Measurements from ENCODE around the gene SEC31B.

DNA sequence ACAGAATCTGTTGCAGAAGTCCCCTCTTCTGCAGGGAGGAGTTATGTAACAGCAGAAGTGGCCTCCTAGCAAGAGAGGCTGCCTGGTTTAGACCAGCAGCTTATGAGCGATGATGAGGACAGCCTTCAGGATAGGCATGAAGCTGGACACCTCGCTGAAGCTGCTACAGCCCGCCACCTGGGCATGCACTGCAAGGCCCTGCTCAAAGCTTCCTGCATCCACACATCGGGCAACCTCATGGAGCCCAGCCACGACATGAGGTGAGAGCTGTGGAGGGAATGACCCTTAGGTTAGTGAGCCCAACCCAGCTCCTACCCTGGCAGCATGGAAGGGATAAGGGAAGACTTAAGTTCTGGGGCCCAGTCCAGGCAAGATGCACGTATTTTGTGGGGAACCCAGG lies 32.1 kb downstream of the SEC31B start:
- TF ChIP-seq, protein P1, sequence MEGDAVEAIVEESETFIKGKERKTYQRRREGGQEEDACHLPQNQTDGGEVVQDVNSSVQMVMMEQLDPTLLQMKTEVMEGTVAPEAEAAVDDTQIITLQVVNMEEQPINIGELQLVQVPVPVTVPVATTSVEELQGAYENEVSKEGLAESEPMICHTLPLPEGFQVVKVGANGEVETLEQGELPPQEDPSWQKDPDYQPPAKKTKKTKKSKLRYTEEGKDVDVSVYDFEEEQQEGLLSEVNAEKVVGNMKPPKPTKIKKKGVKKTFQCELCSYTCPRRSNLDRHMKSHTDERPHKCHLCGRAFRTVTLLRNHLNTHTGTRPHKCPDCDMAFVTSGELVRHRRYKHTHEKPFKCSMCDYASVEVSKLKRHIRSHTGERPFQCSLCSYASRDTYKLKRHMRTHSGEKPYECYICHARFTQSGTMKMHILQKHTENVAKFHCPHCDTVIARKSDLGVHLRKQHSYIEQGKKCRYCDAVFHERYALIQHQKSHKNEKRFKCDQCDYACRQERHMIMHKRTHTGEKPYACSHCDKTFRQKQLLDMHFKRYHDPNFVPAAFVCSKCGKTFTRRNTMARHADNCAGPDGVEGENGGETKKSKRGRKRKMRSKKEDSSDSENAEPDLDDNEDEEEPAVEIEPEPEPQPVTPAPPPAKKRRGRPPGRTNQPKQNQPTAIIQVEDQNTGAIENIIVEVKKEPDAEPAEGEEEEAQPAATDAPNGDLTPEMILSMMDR (IDR thresholded peaks at IDR 0.05) = no peak
- no peak for TF ChIP-seq ZFX (IDR thresholded peaks at IDR 0.05; ENCODE audit: borderline replicate concordance)

All from 22Rv1 (cell line).